GM21360 (cell line): ENCODE results near the gene DOK7.

Experiments
- ATAC-seq: cut with Tn5 transposase; IDR thresholded peaks from one replicate; pipeline ENCODE4 v1.9.1; 2021; ENCODE audit warnings: mild to moderate bottlenecking, moderate library complexity; ENCODE audit not compliant: unreplicated experiment

The DOK7 gene

GRCh38 chr4:3473996-3474765, 11.1 kb downstream of the DOK7 start:
- ATAC-seq = no peak

DNA sequence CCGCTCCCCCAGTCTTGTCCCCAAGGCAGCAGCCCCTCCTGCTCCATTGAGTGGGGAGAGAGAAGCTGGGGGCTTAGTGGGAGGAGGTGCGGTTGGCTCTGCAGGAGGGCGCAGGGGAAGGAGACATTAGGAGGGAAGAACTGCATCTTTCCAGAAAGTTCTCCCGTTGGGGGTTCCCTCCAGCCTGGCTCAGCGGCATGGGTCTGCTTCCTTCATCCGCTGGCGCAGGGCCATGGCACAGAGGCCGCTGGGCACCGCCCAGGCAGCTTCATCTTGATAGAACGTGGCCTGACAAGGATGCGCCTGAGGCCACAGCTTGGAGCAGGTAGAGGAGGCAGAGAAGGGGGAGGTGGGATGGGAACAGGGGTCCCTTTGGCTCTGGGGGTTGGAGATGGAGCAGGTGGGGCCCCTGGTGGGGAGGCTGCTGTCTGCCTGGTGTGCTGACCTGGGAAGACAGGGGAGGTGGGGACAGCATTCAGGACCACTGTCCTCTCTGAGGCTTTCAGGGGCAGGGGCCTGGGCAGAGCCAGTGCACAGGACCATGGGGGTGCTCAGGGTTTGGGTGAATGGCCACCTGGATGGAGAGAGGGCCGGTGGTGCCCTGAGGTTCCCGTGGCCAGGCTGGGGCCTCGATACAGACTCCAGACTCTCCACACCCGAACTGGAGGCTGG, 12.1 kb downstream of the DOK7 start:
- ATAC-seq = no peak

- ATAC-seq = no peak
These were observed 12.7 kb downstream of the DOK7 start for GRCh38 chr4:3475713-3476260.

- ATAC-seq = no peak
These were observed 13.2 kb downstream of the DOK7 start for GRCh38 chr4:3476341-3476747.

- ATAC-seq = no peak
These were observed 14.0 kb downstream of the DOK7 start for GRCh38 chr4:3476936-3477749.

DNA sequence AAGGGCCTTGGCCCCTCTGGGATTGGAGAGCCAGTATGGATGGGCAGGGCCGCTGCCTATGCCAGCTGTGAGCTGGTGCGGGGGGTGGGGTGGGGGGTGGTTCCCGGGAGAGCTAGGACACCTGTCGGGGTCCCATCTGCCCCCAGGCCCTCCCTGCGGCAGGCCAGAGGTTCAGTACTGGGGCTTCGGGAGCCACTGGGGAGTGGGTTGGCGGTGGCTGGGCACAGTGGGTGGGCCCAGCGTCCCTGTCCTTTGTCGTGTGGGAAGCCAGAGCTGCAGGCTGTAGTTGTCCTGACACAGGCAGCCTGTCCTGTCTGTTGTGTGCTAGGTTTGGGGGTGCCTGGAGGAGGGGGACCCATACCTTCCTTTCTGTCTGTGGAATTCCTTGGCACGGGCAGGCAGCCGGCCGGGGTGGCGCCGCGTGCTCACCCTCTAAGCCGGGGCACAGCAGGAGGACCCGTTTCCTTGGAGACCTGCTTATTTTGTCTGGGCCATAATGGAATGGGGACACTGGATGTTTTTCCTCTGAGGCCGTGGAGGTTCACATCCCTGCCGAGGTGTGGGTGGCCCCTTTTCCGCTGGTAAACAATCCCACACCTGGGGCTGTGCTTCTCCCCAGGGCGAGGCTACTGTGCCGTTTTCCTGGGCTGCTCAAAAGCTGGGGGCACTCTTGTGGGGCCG, 14.8 kb downstream of the DOK7 start:
- ATAC-seq = no peak

DNA sequence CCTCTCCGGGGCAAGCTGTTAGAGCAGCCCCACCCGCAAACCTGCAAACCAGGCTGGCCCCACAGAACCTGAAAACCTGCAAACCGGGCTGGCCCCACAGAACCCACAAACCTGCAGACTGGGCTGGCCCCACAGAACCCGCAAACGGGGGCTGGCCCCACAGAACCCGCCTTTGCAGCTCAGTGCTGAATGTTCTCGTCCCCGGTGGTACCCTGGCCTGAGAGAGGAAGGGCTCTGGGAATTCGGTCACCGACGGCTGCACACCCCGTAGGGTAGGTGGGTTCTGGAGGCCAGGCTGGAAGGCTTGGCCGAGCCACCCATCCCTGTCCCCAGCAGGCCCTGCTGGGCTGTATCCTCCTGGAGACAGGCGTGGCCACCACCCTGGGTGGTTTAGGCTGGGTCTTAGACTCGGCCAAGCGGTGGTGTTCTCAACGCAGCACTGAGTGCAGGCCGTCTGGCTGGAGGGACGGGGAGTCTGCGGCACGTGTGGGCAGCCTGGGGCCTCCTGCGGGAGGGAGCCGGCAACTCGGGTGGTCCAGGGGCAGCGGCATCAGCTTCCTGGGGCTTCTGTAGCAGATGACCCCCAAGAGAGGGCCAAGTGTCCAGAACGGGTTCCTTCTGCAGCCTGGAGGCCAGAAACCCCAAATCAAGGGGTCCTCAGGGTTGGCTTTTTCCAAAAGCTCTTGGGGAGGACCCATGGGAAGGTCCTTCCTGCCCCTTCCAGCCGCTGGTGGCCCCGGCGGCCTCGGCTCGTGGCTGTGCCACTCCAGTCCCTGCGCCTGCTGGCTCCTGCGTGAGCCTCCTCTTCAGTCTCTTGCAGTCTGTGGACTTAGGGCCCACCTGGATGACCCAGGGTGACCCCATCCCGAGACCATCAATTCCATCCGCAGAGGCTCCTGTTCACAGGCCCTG, 15.6 kb downstream of the DOK7 start:
- no peak for ATAC-seq

- no peak for ATAC-seq
These were observed 16.4 kb downstream of the DOK7 start for GRCh38 chr4:3479358-3480101.

DNA sequence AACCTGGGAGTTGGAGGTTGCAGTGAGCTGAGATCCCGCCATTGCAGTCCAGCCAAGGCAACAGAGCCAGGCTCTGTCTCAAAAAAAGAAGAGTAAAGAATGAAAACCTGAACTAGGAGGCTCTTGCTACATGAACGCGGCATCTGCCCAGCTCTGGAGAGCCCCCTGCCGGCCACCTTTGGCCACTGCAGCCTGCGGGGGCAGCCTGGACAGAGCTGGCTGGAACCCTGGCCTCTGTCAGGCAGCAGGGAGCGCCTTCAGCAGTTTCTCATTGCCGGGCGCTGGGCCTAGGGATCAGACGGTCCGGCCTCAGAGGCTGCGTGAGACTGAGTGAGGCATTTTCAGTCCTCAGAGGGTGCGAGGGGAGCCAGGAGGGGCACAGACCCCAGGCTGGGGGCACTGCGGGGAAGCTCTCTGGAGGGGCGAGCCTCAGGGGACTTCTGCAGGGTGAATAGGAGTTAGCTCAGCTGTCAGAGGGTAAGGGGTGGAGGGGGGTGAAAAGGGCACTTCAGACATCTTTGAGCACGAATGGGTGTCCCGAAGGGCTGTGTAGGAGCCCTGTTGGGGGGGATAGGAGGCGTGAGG, 17.5 kb downstream of the DOK7 start:
- ATAC-seq = peak; percentile 57

DNA sequence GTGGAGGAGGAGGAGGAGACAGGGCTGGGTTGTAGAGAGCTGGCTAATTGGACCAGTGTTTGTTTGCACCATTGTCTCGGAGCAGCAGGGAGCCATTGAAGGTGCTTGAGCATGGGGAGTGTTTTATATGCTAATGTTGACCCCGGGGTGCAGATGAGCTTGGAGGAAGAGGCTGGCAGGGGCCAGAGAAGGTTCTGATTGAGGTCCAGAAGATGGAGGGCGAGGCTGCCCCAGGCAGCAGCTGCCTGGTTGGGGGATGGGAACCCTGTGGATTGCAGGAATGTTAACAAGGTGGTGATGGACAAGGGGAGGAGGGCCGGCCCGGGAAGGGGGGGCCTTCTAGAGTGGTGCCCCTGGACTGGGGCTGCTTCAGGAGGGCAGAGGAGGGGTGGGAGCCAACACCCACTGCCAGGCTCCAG, 18.0 kb downstream of the DOK7 start:
- ATAC-seq = no peak

DNA sequence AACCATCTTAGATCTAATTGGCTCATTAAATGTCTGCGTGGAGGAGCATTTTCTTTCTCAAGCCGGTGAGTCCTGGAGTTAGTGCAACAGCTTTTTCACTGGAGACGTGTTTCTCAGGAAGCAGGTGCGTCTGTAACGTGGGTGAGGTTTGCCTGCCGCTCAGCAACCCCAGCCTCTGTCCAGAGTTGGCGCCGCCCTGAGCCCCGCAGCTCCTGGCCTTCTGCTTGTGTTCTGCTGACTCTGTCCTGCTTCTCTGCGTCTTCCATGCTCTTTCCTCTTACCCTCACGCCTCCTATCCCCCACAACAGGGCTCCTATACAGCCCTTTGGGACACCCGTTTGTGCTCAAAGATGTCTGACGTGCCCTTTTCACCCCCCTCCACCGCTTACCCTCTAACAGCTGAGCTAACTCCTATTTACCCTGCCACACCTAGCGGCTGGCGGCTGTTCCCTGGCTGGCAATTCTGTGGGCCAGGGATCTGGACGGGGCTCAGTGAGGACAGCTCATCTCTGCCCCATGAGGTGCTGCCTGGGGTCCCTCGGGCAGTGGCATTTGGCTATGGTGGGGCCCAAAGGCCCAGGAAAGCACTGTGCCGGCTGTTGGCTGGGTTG, 18.8 kb downstream of the DOK7 start:
- ATAC-seq = no peak

- ATAC-seq = no peak
These were observed 19.6 kb downstream of the DOK7 start for GRCh38 chr4:3482707-3483106.

- no peak for ATAC-seq
These were observed 20.4 kb downstream of the DOK7 start for GRCh38 chr4:3483471-3483921.

GRCh38 chr4:3484057-3484973, 21.2 kb downstream of the DOK7 start:
- no peak for ATAC-seq

GRCh38 chr4:3485011-3485791, 22.1 kb downstream of the DOK7 start:
- no peak for ATAC-seq

- no peak for ATAC-seq
These were observed 22.9 kb downstream of the DOK7 start for GRCh38 chr4:3485886-3486540.
